MM.1S (cell line): ENCODE measurements around the gene SULT6B1.

Experiments
- DNase-seq: peaks from one replicate; pipeline ENCODE4 v3.0.0-alpha.2; 2015
- H2AFZ ChIP-seq: fragments of 300-600 bp; sonication (generic); 2 replicates; pipeline ENCODE4 v1.6.0; 2016; ENCODE audit warnings: antibody characterized with exemption, low read length
- H3F3A ChIP-seq: fragments of 300-600 bp; sonication (generic); 2 replicates; pipeline ENCODE4 v1.6.1; 2016; ENCODE audit warnings: mild to moderate bottlenecking, antibody characterized with exemption, low read length, moderate library complexity, mixed read lengths; ENCODE audit not compliant: insufficient read depth
- H3K27ac ChIP-seq: fragments of 300-600 bp; sonication (generic); 2 replicates; pipeline ENCODE4 v1.5.1; 2016; ENCODE audit warnings: mild to moderate bottlenecking, low read length
- H3K27me3 ChIP-seq: fragments of 300-600 bp; sonication (generic); replicated peaks from 2 replicates; pipeline ENCODE4 v1.6.0; 2016; ENCODE audit warnings: low read length; ENCODE audit not compliant: insufficient read depth
- H3K36me3 ChIP-seq: fragments of 300-600 bp; sonication (generic); replicated peaks from 2 replicates; pipeline ENCODE4 v1.6.1; 2016; ENCODE audit warnings: mild to moderate bottlenecking, low read length, mixed read lengths; ENCODE audit not compliant: insufficient read depth
- H3K4me1 ChIP-seq: fragments of 300-600 bp; sonication (generic); 2 replicates; pipeline ENCODE4 v1.6.1; 2016; ENCODE audit warnings: low read length, mixed read lengths
- H3K4me2 ChIP-seq: fragments of 300-600 bp; sonication (generic); 2 replicates; pipeline ENCODE4 v1.6.0; 2016; ENCODE audit warnings: low read depth, low read length
- H3K4me3 ChIP-seq: fragments of 300-600 bp; sonication (generic); 2 replicates; pipeline ENCODE4 v1.5.1; 2016; ENCODE audit warnings: low read length, mixed read lengths
- H3K79me2 ChIP-seq: fragments of 300-600 bp; sonication (generic); 2 replicates; pipeline ENCODE4 v1.6.1; 2016; ENCODE audit warnings: mixed run types, low read length, mixed read lengths
- H3K9ac ChIP-seq: fragments of 300-600 bp; sonication (generic); 2 replicates; pipeline ENCODE4 v1.6.1; 2016; ENCODE audit warnings: low read length, mixed read lengths
- H3K9me2 ChIP-seq: fragments of 300-600 bp; sonication (generic); replicated peaks from 2 replicates; pipeline ENCODE4 v1.6.1; 2016; ENCODE audit warnings: mild to moderate bottlenecking, low read length, mixed read lengths; ENCODE audit not compliant: insufficient read depth
- H3K9me3 ChIP-seq: fragments of 300-600 bp; sonication (generic); replicated peaks from 2 replicates; pipeline ENCODE4 v1.6.1; 2016; ENCODE audit warnings: mild to moderate bottlenecking, low read length, mixed read lengths; ENCODE audit not compliant: insufficient read depth
- H4K20me1 ChIP-seq: fragments of 300-600 bp; sonication (generic); 2 replicates; pipeline ENCODE4 v1.6.1; 2016; ENCODE audit warnings: mild to moderate bottlenecking, low read length, moderate library complexity, mixed read lengths; ENCODE audit not compliant: insufficient read depth
- CTCF ChIP-seq: fragments of 300-600 bp; sonication (generic); IDR thresholded peaks from 2 replicates; pipeline ENCODE4 v1.5.1; 2016; ENCODE audit warnings: antibody characterized with exemption, low read length, mixed read lengths
- EZH2 ChIP-seq: fragments of 300-600 bp; sonication (generic); optimal IDR thresholded peaks from 2 replicates; pipeline ENCODE3; 2017; ENCODE audit warnings: low read depth, mild to moderate bottlenecking, antibody characterized with exemption, low read length, mixed read lengths
- EZH2phosphoT487 ChIP-seq: fragments of 300-600 bp; sonication (generic); IDR thresholded peaks from 2 replicates; pipeline ENCODE4 v1.6.1; 2018; ENCODE audit warnings: antibody characterized with exemption, low read length

Gene SULT6B1

GRCh38 chr2:37188570-37188969 is at the start of gene SULT6B1:
SULT6B1 (minus strand) TSS chr2:37188670; CDS start chr2:37188640, 30 bp downstream.
- TF ChIP-seq CTCF = no peak
- TF ChIP-seq EZH2phosphoT487 = no peak
- no peak for TF ChIP-seq EZH2
- Histone ChIP-seq H3F3A (no peaks in the 10 kb centered on the region), H3K36me3 (no peaks in the 10 kb centered on the region), H3K9ac (no peak within 1 kb of the TSS), H3K27ac (no peak within 1 kb of the TSS), H3K9me3 (no peaks in the 10 kb centered on the region), H3K9me2 (no peaks in the 10 kb centered on the region), H2AFZ (no peak within 1 kb of the TSS), H3K27me3 (no peaks in the 10 kb centered on the region), H4K20me1 (no peaks in the 10 kb centered on the region), H3K4me1 (no peaks in the 10 kb centered on the region), H3K4me3 (no peak within 1 kb of the TSS), H3K79me2 (no peaks in the 10 kb centered on the region), H3K4me2 (no peak within 1 kb of the TSS)
- DNase-seq = no peak

- Histone ChIP-seq H3K27ac (peak overlapping the region; percentile 85; the same call in 1 of the 2 replicates), H3K79me2 (peaks cover 87% of the 10 kb centered on the region), H3K4me2 (peak overlapping the region; percentile 96), H3F3A (0 out of 2 replicates have a peak, but pooled peaks cover 10% of the 10 kb centered on the region), H4K20me1 (0 out of 2 replicates have a peak, but pooled peaks cover 3% of the 10 kb centered on the region), H3K9me3 (no peaks in the 10 kb centered on the region), H3K9ac (peak overlapping the region; percentile 91), H2AFZ (peak overlapping the region; percentile 96), H3K4me1 (peaks cover 15% of the 10 kb centered on the region), H3K4me3 (peak overlapping the region; percentile 98), H3K27me3 (no peaks in the 10 kb centered on the region), H3K36me3 (peaks cover 11% of the 10 kb centered on the region), H3K9me2 (no peaks in the 10 kb centered on the region)
- TF ChIP-seq EZH2 (no peak), EZH2phosphoT487 (no peak), CTCF (no peak)
- no peak for DNase-seq
These were observed 43.9 kb upstream of the SULT6B1 start for GRCh38 chr2:37232131-37232933.

GRCh38 chr2:37231241-37232130 is 43.0 kb upstream of the SULT6B1 start, which contains the start of the genes CEBPZ and NDUFAF7:
CEBPZ (minus strand) TSS chr2:37231596; CDS start chr2:37231567, 29 bp downstream.
NDUFAF7 (plus strand) TSS chr2:37231658; CDS start chr2:37231706, 48 bp downstream.
- 0 out of 2 replicates have a peak, but pooled peaks cover 3% of the 10 kb centered on the region for H4K20me1 ChIP-seq

More at GRCh38 chr2:37231241-37232130, 43.0 kb upstream of the SULT6B1 start, which contains the start of the genes CEBPZ and NDUFAF7:
- H3K9me3 ChIP-seq = no peaks in the 10 kb centered on the region
- TF ChIP-seq EZH2phosphoT487 (no peak), EZH2 (no peak), CTCF (no peak)
- H3K27ac ChIP-seq = peak within 1 kb of the TSS; percentile 85
- H3K79me2 ChIP-seq = peaks cover 96% of the 10 kb centered on the region
- peak within 1 kb of the TSS; percentile 98 for H3K4me3 ChIP-seq
- H3K9me2 ChIP-seq = no peaks in the 10 kb centered on the region
- H3K9ac ChIP-seq = peak within 1 kb of the TSS; percentile 91
- H3K27me3 ChIP-seq = no peaks in the 10 kb centered on the region
- H3K4me2 ChIP-seq = peak within 1 kb of the TSS; percentile 96
- H3F3A ChIP-seq = 0 out of 2 replicates have a peak, but pooled peaks cover 10% of the 10 kb centered on the region
- DNase-seq = peak; percentile 95
- peaks cover 18% of the 10 kb centered on the region for H3K4me1 ChIP-seq
- H2AFZ ChIP-seq = peak within 1 kb of the TSS; percentile 96
- peaks cover 18% of the 10 kb centered on the region for H3K36me3 ChIP-seq
